ENCODE data around the gene PADI1.

DNA sequence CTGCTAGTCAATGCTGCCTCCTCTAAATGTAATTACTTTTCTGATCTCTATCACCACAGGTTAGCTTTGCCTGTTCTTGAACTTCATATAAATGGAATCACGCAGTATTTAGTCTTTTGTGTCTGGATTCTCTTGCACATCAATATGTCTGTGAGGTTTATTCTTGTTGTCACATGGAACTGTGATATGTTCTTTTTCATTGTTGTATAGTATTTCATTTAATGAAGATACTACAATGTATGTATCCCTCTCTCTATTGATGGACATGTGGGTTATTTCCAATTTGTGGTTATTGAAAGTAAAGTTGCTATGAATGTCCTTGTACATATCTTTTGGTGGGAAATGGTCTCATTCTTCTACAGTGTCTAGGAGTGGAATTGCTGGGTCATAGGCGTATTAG is 16.7 kb upstream of the PADI1 start:
- TF ChIP-seq, protein P1, sequence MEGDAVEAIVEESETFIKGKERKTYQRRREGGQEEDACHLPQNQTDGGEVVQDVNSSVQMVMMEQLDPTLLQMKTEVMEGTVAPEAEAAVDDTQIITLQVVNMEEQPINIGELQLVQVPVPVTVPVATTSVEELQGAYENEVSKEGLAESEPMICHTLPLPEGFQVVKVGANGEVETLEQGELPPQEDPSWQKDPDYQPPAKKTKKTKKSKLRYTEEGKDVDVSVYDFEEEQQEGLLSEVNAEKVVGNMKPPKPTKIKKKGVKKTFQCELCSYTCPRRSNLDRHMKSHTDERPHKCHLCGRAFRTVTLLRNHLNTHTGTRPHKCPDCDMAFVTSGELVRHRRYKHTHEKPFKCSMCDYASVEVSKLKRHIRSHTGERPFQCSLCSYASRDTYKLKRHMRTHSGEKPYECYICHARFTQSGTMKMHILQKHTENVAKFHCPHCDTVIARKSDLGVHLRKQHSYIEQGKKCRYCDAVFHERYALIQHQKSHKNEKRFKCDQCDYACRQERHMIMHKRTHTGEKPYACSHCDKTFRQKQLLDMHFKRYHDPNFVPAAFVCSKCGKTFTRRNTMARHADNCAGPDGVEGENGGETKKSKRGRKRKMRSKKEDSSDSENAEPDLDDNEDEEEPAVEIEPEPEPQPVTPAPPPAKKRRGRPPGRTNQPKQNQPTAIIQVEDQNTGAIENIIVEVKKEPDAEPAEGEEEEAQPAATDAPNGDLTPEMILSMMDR (IDR thresholded peaks at IDR 0.05; ENCODE audit: low read depth, low read length) = no peak
- TF ChIP-seq EZH2phosphoT487 (IDR thresholded peaks at IDR 0.05; ENCODE audit: low read depth) = no peak
